ENCODE results near the gene CCDC33.
"Not testable (repeated sequence)": the region's sequence is repeated elsewhere in the genome, so short reads cannot be mapped to it uniquely, and the experiment has no call there.

CCDC33 gene

GRCh38 chr15:74338676-74339075, 102.5 kb downstream of the CCDC33 start:
- no peak for DNase-seq

GRCh38 chr15:74339371-74339770, 103.2 kb downstream of the CCDC33 start:
- DNase-seq, result no peak

GRCh38 chr15:74340150-74340549, 104.0 kb downstream of the CCDC33 start:
- no peak for DNase-seq

GRCh38 chr15:74343127-74343796, 107.1 kb downstream of the CCDC33 start:
- no peak for DNase-seq

- DNase-seq, result no peak
Observed at GRCh38 chr15:74343797-74344127, 107.6 kb downstream of the CCDC33 start.

GRCh38 chr15:74345051-74345450, 108.9 kb downstream of the CCDC33 start:
- no peak for DNase-seq

- DNase-seq, result no peak
Observed at GRCh38 chr15:74347757-74348250, 111.7 kb downstream of the CCDC33 start.

GRCh38 chr15:74349241-74349778, 113.2 kb downstream of the CCDC33 start:
- DNase-seq, result no peak

- DNase-seq, result no peak
Observed at GRCh38 chr15:74350295-74351275, 114.5 kb downstream of the CCDC33 start.

GRCh38 chr15:74351670-74352069, 115.5 kb downstream of the CCDC33 start:
- no peak for DNase-seq

GRCh38 chr15:74352393-74352910, 116.3 kb downstream of the CCDC33 start:
- DNase-seq, result no peak

GRCh38 chr15:74353992-74354391, 117.9 kb downstream of the CCDC33 start:
- DNase-seq, result not testable (repeated sequence)

GRCh38 chr15:74356050-74356449, 119.9 kb downstream of the CCDC33 start:
- DNase-seq, result not testable (repeated sequence)

- DNase-seq, result not testable (repeated sequence)
Observed at GRCh38 chr15:74357514-74357913, 121.4 kb downstream of the CCDC33 start.

- not testable (repeated sequence) for DNase-seq
Observed at GRCh38 chr15:74359376-74359775, 123.2 kb downstream of the CCDC33 start.

GRCh38 chr15:74360855-74361254, 124.7 kb downstream of the CCDC33 start:
- DNase-seq, result not testable (repeated sequence)

- DNase-seq, result no peak
Observed at GRCh38 chr15:74362482-74362881, 126.4 kb downstream of the CCDC33 start.

GRCh38 chr15:74364936-74365597, 128.9 kb downstream of the CCDC33 start:
- no peak for DNase-seq

GRCh38 chr15:74365598-74366445, 129.7 kb downstream of the CCDC33 start:
- no peak for DNase-seq

- no peak for DNase-seq
Observed at GRCh38 chr15:74367296-74367854, 131.2 kb downstream of the CCDC33 start, which contains the start of gene CYP11A1. Gene CYP11A1 (minus strand): TSS chr15:74367646. CDS start chr15:74367585, 61 bp downstream.

GRCh38 chr15:74368121-74368520, 132.0 kb downstream of the CCDC33 start:
- DNase-seq, result no peak

Data from cerebellar nuclear complex (tissue), 1 donor.